NCI-H226 (cell line): ENCODE data around the gene WDR31.
A peak's percentile ranks its signal among the peaks of the same experiment; 100 is the strongest.
"Not testable (repeated sequence)": the region's sequence is repeated elsewhere in the genome, so short reads cannot be mapped to it uniquely, and the experiment has no call there.

Experiments
- DNase-seq: peaks from one replicate; pipeline ENCODE4 v3.0.0-alpha.2; 2015

Gene WDR31

DNA sequence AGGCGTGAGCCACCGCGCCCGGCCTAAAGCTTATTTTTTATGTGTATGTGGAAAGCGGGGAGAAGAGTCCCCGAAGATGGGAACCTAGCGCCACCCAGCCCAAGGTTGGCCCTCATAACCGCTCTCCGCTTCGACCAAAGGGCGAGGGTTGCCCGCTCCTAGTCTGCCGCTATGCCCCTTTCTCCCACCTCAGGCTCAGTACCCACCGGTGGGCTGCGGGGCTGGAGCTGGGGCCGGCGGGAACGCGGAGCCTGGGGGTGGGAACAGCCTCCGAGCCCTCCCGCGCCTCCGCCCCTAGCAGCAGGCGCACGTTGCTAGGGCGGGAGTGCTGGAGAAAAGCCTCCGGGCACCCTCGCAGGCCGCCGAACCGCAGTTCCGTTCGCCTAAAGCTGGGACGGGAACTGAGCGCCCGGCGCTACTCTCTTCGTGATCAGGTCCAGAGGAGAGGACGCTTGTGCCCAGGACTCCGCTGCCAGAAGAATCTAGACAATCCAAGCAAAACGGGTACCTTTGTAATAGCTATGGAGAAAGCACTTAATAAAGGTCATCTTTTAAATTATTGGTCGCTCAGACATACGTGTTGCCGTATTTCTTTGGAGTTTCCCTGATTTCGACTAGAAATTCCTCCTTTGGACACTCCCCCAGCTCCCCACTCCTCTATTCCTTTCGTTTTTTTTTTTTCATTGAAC, at the start of gene WDR31:
Gene WDR31, minus strand, starts transcription at position 265 of the 689 bp plus-strand sequence. CDS start 8,253 bp downstream, outside the sequence.
- peak; percentile 80 for DNase-seq

DNA sequence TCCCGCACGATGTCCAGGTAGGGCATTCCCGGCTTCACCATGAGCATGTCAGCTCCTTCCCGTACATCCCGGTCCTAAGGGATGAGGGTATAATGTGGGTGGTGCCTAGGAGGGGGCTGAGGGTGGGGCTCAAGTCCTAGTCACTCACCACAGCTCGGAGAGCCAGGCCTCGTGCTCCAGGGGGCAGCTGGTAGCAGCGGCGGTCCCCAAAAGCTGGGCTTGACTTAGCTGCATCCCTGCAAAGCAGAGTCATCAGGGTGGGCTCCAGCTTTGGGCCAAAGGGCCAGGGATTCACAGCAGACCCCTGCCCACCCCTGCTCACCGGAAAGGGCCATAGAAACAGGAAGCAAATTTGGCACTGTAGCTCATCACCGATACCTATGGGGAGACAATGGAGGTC, 49.4 kb upstream of the WDR31 start:
- no peak for DNase-seq

DNA sequence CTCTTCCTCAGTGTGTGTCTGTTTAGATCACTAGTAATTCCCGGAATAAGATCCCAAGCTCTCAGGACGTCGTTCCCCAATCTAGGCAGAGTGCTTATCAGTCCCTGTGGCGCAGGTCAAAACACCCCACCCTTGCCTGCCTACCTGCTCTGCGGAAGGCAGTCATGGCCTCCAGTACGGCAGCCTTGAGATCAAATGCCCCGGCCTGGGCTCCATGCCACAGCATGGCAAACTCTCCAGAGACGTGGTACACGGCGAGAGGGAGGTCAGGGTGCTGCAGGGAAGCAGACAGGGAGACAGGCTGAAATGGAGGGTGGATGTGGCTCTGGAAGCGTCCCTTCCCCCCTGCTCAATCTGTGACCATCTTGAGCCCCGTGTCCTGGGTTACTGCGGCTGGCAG, 48.8 kb upstream of the WDR31 start:
- no peak for DNase-seq

DNA sequence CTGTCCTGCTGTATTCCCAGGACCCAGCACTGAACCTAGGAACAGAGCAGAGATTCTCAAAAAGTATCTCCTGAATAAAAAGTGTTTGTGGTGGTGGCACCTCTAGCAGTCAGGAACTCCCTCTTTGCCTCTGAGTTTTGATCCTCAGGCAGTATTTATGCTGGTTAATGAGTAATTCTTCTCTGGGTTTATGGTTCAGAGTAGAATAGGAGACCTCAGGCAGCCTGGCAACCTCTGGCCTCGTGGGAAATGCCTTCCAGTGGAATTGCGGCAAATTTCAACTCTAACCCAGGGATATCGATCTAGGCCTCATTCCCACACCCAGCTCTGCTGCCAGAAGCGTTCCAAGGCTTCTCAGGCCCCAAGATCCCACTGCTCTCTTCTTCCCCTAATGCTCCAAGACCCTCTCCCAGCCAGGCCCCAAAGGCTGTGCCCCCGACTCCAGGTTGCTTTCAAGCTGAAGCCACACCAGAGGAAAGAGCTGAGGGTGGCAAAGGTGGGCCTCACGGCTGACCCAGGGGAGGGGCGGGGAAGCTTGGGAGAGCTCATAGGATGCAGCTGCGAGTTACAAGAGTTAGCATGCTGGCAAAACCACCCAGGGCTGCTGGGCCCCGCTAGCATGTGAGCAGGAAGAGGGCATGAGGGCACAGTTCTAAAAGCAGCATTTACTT, 47.6 kb upstream of the WDR31 start:
- DNase-seq = no peak

DNA sequence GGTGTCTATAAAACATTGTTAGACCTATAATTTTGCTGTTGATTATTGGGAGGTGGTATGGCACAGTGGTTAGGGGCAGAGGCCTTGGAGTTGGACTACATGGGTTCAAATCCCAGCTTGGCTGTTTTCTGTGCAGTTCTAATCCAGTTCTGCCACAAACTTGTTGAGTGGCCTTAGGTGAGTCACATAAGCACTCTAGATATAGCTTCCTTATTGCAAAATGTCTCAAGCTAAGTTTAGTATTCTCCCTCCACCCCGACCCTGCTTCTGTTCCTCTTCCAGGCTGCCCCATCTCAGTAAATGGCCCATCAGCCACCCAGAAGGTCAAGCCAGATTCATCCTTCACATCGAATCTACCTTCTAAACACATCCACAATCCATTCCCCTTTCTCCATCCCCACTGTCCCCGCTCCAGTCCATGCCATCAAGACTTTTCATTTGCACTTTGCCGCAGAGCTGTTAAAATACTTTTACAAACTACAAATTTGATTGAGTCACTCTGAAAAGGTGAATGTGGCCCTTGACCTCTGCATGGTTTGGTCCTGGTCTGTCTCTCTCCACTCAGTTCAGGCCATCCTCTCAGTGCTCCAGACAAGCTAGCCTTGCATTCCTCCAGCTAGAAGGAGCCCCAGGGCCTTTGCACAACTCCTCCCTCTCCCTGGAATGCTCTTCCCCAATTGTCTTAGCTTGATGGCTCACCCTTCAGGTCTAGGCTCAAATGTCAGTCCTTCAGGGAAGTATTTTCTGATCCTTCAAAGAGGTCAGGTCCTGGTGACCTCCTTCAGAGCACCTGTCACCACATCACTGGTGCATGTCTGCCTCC, 46.7 kb upstream of the WDR31 start:
- DNase-seq = no peak

GRCh38 chr9:113381909-113382411, 41.9 kb upstream of the WDR31 start:
- no peak for DNase-seq

- not testable (repeated sequence) for DNase-seq
Observed at GRCh38 chr9:113381441-113381840, 41.4 kb upstream of the WDR31 start.

DNA sequence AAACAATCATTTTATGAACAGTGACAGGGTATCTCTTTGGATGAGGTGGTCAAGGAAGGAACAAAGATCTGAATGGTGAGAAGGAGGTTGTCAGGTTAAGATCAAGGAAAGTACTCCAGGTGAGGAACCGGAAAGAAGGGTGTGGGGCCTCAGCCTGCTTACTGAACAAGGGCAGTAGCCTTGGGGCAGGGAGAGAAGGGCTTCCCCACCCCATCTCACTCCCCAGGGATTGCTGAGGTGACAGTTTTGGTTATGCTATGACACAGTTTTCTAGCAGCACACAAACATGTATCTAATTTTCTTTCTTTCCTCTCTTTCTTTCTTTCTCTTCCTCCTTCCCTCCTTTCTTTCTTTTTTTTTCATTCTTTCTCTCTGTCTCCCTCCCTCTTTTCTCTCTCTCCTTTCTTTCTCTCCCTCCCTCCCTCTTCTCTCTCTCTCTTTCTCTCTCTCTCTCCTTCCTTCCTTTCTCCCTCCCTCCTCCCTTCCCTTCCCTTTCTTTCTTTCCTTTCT, 40.8 kb upstream of the WDR31 start:
- no peak for DNase-seq

DNA sequence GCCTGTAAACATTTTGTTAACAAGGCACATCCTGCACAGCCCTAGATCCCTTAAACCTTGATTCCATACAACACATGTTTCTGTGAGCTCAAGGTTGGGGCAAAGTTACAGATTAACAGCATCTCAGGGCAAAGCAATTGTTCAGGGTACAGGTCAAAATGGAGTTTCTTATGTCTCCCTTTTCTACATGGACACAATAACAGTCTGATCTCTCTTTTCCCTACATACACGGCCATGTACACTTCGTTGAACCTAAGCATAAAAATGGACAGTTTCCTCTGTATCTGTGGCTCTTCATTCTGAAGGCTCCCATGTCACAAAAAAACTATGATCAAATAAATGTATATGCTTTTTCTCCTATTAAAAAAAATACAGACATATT, 39.7 kb upstream of the WDR31 start:
- DNase-seq = not testable (repeated sequence)

DNA sequence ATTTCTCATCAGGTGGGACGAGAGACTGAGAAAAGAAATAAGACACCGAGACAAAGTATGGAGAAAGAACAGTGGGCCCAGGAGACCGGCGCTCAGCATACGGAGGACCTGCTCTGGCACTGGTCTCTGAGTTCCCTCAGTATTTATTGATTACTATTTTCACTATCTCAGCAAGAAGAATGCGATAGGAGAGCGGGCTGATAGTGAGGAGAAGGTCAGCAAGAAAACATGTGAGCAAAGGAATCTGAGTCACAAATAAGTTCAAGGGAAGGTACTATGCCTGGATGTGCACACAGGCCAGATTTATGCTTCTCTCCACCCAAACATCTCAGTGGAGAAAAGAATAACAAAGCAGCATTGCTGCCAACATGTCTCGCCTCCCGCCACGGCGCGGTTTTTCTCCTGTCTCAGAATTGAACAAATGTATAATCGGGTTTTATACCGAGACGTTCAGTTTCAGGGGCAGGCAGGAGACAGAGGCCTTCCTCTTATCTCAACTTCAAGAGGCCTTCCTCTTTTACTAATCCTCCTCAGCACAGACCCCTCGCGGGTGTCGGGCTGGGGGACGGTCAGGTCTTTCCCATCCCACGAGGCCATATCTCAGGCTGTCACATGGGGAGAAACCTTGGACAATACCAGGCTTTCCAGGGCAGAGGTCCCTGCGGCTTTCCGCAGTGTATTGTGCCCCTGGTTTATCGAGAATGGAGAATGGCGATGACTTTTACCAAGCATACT, 39.2 kb upstream of the WDR31 start:
- DNase-seq = not testable (repeated sequence)

- DNase-seq = peak; percentile 67
Observed at GRCh38 chr9:113376634-113377567, 36.8 kb upstream of the WDR31 start, which contains the start of gene HDHD3. HDHD3 (minus strand) TSS chr9:113376986; CDS start chr9:113374354, 2,632 bp downstream.

GRCh38 chr9:113375057-113376023, 35.3 kb upstream of the WDR31 start:
- no peak for DNase-seq

DNA sequence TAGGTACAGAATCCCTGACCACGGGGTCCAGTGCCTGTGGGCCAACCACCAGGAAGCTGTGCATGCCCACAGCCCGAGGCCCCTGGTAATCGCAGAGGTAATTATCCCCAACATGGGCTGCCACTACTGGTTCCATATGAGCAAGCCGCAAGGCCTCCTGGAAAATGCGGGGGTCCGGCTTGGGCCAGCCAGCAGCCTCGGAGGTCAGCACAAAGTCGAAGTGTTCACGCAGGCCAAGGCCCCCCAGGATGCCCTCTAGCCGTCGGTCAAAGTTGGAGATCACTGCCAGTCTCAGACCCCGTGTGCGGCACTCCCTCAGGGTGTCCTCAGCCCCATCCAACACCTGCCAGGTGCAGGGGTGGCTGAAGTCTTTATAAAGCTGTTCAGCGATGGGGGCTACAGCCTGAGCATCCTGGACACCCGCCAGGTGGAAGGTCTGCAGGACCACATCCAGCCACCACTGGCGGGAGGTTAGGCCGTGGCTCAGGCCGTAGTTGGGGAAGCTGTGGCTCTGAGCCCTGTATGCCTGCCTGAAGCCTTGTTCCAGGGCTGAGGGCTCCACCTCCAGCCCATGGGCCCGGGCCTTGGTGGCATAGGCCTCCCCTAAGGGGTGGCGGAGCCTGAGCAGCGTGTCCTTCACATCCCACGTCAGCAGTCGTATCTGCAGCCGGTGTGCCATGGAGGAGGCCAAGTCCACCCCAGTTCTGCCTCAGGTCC, 33.8 kb upstream of the WDR31 start:
- no peak for DNase-seq

DNA sequence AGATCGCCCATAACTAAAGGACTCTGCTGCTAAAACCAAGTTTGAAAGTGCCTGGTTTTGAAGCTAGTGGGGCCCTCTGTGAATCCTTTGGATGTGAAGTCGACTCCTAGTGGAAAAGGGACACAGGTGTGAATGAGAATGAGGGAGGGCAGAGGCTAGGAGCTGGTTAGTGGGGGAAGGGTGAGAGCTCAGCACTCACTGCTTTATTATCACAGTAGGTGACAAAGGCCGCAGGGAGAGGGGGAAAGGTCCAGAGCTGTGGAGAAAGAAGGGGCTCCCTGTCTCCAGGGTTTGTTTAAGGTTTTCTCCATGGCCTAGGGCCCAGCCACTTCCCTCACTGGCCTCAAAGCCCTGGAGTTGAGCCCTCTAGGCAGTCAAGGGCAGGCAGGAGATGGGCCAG, 33.2 kb upstream of the WDR31 start:
- no peak for DNase-seq

- DNase-seq = no peak
Observed at GRCh38 chr9:113372059-113372458, 32.0 kb upstream of the WDR31 start.

- DNase-seq = no peak
Observed at GRCh38 chr9:113370806-113371325, 30.8 kb upstream of the WDR31 start.

DNA sequence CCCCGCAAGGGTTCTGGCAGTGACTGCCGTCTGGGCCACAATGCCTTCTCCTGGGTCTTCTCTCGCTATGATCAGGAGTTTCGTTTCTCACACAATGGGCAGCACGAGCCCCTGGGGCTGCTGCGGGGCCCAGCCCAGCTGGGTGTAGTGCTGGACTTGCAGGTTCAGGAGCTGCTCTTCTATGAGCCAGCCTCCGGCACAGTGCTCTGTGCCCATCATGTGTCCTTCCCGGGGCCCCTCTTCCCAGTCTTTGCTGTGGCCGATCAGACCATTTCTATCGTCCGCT, 29.7 kb upstream of the WDR31 start:
- DNase-seq = no peak

DNA sequence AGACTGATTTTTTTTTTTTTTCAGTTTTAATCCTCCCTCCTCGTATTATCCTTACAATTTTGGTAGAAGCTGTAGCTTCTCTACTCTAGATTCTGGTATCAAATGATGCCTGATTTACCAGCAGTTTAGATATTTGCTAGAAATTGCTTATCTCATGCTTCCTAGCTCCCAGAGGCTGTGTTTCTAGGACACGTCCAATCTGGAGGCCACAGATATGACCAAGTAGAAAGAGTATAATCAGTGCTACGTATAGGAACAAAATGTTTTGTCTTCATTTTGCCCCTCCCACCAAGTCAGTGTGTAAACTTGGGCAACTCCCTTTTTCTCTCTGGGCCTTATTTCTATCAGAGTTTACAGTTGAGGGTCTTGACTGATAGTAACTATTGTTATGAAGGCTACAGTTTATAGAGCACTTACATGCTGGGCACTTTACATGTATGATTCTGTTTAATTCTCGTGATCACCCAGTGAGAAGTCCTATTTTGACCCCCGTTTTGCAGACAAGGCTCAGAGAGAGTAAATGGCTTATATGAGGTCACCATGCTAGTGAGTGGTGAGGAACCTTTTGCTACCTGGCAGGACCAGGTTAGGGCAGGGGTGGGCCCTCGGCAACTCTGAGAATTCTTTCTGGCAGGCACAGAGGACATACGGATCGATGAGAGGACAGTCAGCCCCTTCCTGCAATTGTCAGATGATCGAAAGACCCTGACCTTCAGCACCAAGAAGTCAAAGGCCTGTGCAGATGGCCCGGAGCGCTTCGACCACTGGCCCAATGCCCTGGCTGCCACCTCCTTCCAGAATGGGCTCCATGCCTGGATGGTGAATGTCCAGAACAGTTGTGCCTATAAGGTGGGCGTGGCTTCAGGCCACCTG, 29.1 kb upstream of the WDR31 start:
- no peak for DNase-seq
